GM23338 (cell line): ENCODE results near the gene CELF2.

ENCODE experiments used
- CREB1 ChIP-seq: fragments of 250-450 bp; sonication (Bioruptor Pico); IDR thresholded peaks from 2 replicates; pipeline ENCODE4 v1.5.0; 2020; ENCODE audit warnings: low read depth, mild to moderate bottlenecking, moderate library complexity
- EZH2 ChIP-seq: fragments of 200-600 bp; sonication (generic); IDR thresholded peaks from one replicate; pipeline ENCODE4 v1.8.0; 2017; ENCODE audit warnings: antibody characterized with exemption, mild to moderate bottlenecking, low read depth; ENCODE audit not compliant: unreplicated experiment
- EZH2phosphoT487 ChIP-seq: fragments of 200-600 bp; sonication (generic); IDR thresholded peaks from one replicate; pipeline ENCODE4 v1.8.1; 2018; ENCODE audit warnings: antibody characterized with exemption; ENCODE audit not compliant: unreplicated experiment
- ZNF114 ChIP-seq: fragments of 250-450 bp; sonication (Bioruptor Pico); IDR thresholded peaks from 2 replicates; pipeline ENCODE4 v1.5.0; 2020; ENCODE audit warnings: mild to moderate bottlenecking, moderate library complexity
- ZNF331 ChIP-seq: fragments of 250-450 bp; sonication (Bioruptor Pico); IDR thresholded peaks from 2 replicates; pipeline ENCODE4 v1.5.0; 2020; ENCODE audit warnings: low read depth, mild to moderate bottlenecking, moderate library complexity
- TF ChIP-seq, protein P1 (sequence below): IDR thresholded peaks from one replicate; pipeline ENCODE4 v1.6.1; 2018; ENCODE audit warnings: antibody characterized with exemption; ENCODE audit not compliant: unreplicated experiment
- TF ChIP-seq, protein P2 (sequence below), 2 experiments: fragments of 200-600 bp in 1 of 2; sonication (generic) in 1 of 2; conservative IDR thresholded peaks; 2 replicates each; pipeline versions ENCODE4 v1.5.1 to v1.6.1; 2016 to 2017; ENCODE audit warnings: antibody characterized with exemption in 2 of 2, low read depth in 2 of 2, mild to moderate bottlenecking in 2 of 2, moderate library complexity in 1 of 2

DNA sequence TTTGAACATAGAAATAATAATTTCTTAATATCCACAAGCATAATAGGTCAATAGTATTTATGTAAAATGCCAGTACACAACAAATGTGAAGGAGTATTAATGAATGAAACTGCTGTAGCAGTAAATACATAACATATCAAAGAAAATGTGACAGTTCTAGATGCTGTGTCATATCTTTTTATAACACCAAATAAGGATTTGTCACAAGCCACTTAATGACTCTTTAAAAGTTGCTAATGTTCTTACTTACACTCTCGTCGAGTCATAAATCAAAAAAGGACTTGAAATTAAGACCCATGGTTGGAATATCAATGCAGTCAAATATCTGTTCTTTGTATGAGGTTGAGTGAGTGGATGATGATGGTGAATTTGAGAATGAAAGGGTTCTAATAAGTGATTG is 96.6 kb downstream of the CELF2 start:
- TF ChIP-seq, protein P1, sequence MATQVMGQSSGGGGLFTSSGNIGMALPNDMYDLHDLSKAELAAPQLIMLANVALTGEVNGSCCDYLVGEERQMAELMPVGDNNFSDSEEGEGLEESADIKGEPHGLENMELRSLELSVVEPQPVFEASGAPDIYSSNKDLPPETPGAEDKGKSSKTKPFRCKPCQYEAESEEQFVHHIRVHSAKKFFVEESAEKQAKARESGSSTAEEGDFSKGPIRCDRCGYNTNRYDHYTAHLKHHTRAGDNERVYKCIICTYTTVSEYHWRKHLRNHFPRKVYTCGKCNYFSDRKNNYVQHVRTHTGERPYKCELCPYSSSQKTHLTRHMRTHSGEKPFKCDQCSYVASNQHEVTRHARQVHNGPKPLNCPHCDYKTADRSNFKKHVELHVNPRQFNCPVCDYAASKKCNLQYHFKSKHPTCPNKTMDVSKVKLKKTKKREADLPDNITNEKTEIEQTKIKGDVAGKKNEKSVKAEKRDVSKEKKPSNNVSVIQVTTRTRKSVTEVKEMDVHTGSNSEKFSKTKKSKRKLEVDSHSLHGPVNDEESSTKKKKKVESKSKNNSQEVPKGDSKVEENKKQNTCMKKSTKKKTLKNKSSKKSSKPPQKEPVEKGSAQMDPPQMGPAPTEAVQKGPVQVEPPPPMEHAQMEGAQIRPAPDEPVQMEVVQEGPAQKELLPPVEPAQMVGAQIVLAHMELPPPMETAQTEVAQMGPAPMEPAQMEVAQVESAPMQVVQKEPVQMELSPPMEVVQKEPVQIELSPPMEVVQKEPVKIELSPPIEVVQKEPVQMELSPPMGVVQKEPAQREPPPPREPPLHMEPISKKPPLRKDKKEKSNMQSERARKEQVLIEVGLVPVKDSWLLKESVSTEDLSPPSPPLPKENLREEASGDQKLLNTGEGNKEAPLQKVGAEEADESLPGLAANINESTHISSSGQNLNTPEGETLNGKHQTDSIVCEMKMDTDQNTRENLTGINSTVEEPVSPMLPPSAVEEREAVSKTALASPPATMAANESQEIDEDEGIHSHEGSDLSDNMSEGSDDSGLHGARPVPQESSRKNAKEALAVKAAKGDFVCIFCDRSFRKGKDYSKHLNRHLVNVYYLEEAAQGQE, result no peak
- TF ChIP-seq EZH2phosphoT487, result no peak
- TF ChIP-seq, protein P2, sequence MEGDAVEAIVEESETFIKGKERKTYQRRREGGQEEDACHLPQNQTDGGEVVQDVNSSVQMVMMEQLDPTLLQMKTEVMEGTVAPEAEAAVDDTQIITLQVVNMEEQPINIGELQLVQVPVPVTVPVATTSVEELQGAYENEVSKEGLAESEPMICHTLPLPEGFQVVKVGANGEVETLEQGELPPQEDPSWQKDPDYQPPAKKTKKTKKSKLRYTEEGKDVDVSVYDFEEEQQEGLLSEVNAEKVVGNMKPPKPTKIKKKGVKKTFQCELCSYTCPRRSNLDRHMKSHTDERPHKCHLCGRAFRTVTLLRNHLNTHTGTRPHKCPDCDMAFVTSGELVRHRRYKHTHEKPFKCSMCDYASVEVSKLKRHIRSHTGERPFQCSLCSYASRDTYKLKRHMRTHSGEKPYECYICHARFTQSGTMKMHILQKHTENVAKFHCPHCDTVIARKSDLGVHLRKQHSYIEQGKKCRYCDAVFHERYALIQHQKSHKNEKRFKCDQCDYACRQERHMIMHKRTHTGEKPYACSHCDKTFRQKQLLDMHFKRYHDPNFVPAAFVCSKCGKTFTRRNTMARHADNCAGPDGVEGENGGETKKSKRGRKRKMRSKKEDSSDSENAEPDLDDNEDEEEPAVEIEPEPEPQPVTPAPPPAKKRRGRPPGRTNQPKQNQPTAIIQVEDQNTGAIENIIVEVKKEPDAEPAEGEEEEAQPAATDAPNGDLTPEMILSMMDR (conservative IDR thresholded peaks at IDR 0.05; ENCODE audit: low read depth in 2 of 2), result no peak
- no peak for TF ChIP-seq ZNF331
- no peak for TF ChIP-seq EZH2
- no peak for TF ChIP-seq ZNF114 (CRISPR knock-in tag)
- TF ChIP-seq CREB1 (CRISPR knock-in tag), result no peak
